Esophagus squamous epithelium (tissue), 4 donors: ENCODE measurements around the gene CDC6.

Experiments used
- CTCF ChIP-seq, 6 experiments: fragments of 450-650 bp in 4 of 6; fragments of 200-600 bp in 2 of 6; sonication (generic) in 2 of 6; IDR thresholded peaks; one replicate each; pipeline ENCODE4 v1.5.1; 2016 to 2019; ENCODE audit warnings: antibody characterized with exemption in 6 of 6, mild to moderate bottlenecking in 4 of 6, moderate library complexity in 4 of 6
- POLR2A ChIP-seq, 4 donors: fragments of 450-650 bp; IDR thresholded peaks; one replicate each; pipeline ENCODE4 v1.6.1; 2017; ENCODE audit warnings: antibody characterized with exemption in 4 of 4, mild to moderate bottlenecking in 4 of 4, moderate library complexity in 3 of 4

DNA sequence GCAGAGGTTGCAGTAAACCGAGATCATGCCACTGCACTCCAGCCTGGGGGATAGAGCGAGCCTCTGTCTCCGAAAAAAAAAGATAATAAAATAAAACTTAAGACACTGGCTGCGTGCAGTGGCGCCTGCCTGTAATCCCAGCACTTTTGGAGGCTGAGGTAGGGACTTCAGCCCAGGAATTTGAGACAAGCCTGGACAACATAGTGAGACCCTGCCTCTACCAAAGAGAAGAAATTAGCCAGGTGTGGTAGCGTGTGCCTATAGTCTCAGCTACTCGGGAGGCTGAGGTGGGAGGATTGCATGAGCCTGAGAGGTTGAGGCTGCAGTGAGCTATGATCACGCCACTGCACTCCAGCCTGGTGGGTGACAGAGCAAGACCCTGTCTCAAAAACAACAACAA lies 47.9 kb downstream of the CDC6 start:
- TF ChIP-seq CTCF (IDR thresholded peaks at IDR 0.05) (no peak), POLR2A (IDR thresholded peaks at IDR 0.05) (no peak)
